ENCODE measurements around the gene SPANXB1. TPM values are rescaled to one million over a fixed set of nuclear protein-coding genes. Genes with fewer than 3 reads are reported as not detected.

SPANXB1 gene
- total RNA-seq, 3 donors from 2014 or later (not counting 1 experiment from before 2014, with no cell fraction given): not detected

Other genes with a start within 250 kb of the SPANXB1 start
- 1 to 10 TPM; 3.5 to 7.3 (median 5.2) TPM for gene LDOC1, start 174.5 kb downstream of the SPANXB1 start, total RNA-seq
- gene SPANXC, start 239.9 kb downstream of the SPANXB1 start, total RNA-seq: not detected

Data from natural killer cell (primary cell).